Upper lobe of left lung (tissue), 4 donors: ENCODE results near the gene PEA15.

ENCODE experiments used
- CTCF ChIP-seq, 6 experiments: fragments of 450-650 bp in 4 of 6; fragments of 200-600 bp in 2 of 6; sonication (generic) in 2 of 6; IDR thresholded peaks; one replicate each; pipeline ENCODE4 v1.5.1; 2016 to 2019; ENCODE audit warnings: antibody characterized with exemption in 6 of 6
- POLR2A ChIP-seq, 4 donors: fragments of 450-650 bp; IDR thresholded peaks; one replicate each; pipeline ENCODE4 v1.5.1; 2016 to 2017; ENCODE audit warnings: antibody characterized with exemption in 4 of 4, mild to moderate bottlenecking in 2 of 4
- POLR2AphosphoS5 ChIP-seq, 2 donors: sonication (generic); formaldehyde crosslinking; IDR thresholded peaks; one replicate each; pipeline ENCODE4 v1.5.1; 2017; ENCODE audit warnings: antibody characterized with exemption in 2 of 2

GRCh38 chr1:160171980-160172379, 33.2 kb upstream of the PEA15 start:
- TF ChIP-seq POLR2A (IDR thresholded peaks at IDR 0.05), result no peak
- no peak for TF ChIP-seq CTCF (IDR thresholded peaks at IDR 0.05)
- no peak for TF ChIP-seq POLR2AphosphoS5 (IDR thresholded peaks at IDR 0.05)
